ENCODE measurements around the gene FSTL5. TPM values are rescaled to one million over a fixed set of nuclear protein-coding genes. Genes with fewer than 3 reads are reported as not detected.

The FSTL5 gene
- total and polyA plus RNA-seq, 10 of the 15 experiments (the other 5 are each of a cell fraction or from before 2014, with no cell fraction given): 0.04 to 2.4 (median 0.08) TPM; not detected in 4

DNA sequence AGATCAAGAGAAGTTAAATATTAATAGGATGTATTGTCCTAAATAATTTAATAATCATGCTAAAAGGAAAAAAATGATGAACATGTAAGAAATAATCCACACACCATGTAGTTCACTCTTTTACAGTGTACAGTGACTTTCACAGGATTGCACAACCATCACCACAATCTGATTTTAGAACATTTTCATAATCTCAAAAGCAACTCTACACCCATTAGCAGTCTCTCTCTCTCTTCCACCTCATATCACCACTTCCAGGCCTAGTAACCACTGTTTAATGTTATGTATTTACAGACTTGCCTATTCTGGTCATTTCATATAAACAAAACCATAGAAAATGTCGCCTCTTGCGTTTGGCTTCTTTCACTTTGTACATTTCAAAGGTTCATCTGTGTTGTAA lies 153.4 kb downstream of the FSTL5 start (continued):
- TF ChIP-seq, protein P1, sequence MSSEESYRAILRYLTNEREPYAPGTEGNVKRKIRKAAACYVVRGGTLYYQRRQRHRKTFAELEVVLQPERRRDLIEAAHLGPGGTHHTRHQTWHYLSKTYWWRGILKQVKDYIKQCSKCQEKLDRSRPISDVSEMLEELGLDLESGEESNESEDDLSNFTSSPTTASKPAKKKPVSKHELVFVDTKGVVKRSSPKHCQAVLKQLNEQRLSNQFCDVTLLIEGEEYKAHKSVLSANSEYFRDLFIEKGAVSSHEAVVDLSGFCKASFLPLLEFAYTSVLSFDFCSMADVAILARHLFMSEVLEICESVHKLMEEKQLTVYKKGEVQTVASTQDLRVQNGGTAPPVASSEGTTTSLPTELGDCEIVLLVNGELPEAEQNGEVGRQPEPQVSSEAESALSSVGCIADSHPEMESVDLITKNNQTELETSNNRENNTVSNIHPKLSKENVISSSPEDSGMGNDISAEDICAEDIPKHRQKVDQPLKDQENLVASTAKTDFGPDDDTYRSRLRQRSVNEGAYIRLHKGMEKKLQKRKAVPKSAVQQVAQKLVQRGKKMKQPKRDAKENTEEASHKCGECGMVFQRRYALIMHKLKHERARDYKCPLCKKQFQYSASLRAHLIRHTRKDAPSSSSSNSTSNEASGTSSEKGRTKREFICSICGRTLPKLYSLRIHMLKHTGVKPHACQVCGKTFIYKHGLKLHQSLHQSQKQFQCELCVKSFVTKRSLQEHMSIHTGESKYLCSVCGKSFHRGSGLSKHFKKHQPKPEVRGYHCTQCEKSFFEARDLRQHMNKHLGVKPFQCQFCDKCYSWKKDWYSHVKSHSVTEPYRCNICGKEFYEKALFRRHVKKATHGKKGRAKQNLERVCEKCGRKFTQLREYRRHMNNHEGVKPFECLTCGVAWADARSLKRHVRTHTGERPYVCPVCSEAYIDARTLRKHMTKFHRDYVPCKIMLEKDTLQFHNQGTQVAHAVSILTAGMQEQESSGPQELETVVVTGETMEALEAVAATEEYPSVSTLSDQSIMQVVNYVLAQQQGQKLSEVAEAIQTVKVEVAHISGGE (CRISPR knock-in tag; IDR thresholded peaks at IDR 0.05): no peak

DNA sequence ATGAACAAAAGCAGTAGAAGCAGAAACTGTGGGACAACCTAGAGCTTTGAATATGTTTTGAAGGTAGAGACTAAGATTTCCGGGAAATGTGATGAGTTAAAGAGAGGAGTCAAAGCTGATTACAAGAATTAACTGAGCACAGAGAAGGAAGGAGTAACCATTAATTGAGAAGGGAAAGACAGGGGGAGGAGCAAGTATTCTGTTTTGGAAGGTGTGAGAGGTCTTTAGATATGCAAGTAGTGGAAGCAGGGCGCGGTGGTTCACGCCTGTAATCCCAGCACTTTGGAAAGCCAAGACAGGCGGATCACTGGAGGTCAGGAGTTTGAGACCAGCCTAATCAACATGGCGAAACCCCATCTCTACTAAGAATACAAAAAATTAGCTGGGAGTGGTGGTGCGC lies 171.5 kb downstream of the FSTL5 start:
- Histone ChIP-seq H2AFZ (ENCODE audit: control insufficient read depth, low read depth, low read length) (no peak overlapping the region), H3K9me3 (replicated peaks; ENCODE audit: control insufficient read depth, insufficient read depth, low read length) (no peaks in the 10 kb centered on the region), H3K4me2 (ENCODE audit: control insufficient read depth, insufficient read depth) (no peak overlapping the region), H3K27ac (ENCODE audit: control insufficient read depth, insufficient read depth) (no peak overlapping the region), H3K9ac (ENCODE audit: control insufficient read depth, insufficient read depth, low read length) (no peak overlapping the region), H3K27me3 (replicated peaks in 1 of 2; ENCODE audit: control insufficient read depth in 2 of 2, insufficient read depth in 2 of 2, low read length in 1 of 2) (no peaks in the 10 kb centered on the region), H3K4me3 (no peak overlapping the region), H3K4me1 (ENCODE audit: control insufficient read depth, insufficient read depth, low read length) (no peaks in the 10 kb centered on the region), H3K36me3 (ENCODE audit: control insufficient read depth in 2 of 2, insufficient read depth in 2 of 2, low read length in 1 of 2) (no peaks in the 10 kb centered on the region), H3K79me2 (ENCODE audit: control insufficient read depth, insufficient read depth, low read length) (no peaks in the 10 kb centered on the region), H4K20me1 (ENCODE audit: control insufficient read depth, insufficient read depth) (no peaks in the 10 kb centered on the region)
- DNase-seq (ENCODE audit: low read depth, low spot score) (no peak), ATAC-seq (no peak), FAIRE-seq (no peak)
- WGBS (ENCODE audit: insufficient coverage, insufficient replicate concordance, low lambda C conversion rate, missing lambda C conversion rate): 71% methylated on average over 7 of the region's 7 CpGs
- no TSS peak for BruUV-seq (replicated peaks)
- RAD21 ChIA-PET (ENCODE audit: unreplicated experiment): no interaction called here
- CTCF ChIA-PET: no interaction called here
- intact Hi-C loops (cut with micrococcal nuclease; ENCODE audit: unreplicated experiment): no loop called here
- TF ChIP-seq CREM (IDR thresholded peaks at IDR 0.05; ENCODE audit: low read depth) (no peak), JUND (IDR thresholded peaks at IDR 0.05; ENCODE audit: low read depth, low read length) (no peak)
- TF ChIP-seq, protein P2, sequence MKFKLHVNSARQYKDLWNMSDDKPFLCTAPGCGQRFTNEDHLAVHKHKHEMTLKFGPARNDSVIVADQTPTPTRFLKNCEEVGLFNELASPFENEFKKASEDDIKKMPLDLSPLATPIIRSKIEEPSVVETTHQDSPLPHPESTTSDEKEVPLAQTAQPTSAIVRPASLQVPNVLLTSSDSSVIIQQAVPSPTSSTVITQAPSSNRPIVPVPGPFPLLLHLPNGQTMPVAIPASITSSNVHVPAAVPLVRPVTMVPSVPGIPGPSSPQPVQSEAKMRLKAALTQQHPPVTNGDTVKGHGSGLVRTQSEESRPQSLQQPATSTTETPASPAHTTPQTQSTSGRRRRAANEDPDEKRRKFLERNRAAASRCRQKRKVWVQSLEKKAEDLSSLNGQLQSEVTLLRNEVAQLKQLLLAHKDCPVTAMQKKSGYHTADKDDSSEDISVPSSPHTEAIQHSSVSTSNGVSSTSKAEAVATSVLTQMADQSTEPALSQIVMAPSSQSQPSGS (IDR thresholded peaks at IDR 0.05; ENCODE audit: low read length): no peak
- TF ChIP-seq, protein P3, sequence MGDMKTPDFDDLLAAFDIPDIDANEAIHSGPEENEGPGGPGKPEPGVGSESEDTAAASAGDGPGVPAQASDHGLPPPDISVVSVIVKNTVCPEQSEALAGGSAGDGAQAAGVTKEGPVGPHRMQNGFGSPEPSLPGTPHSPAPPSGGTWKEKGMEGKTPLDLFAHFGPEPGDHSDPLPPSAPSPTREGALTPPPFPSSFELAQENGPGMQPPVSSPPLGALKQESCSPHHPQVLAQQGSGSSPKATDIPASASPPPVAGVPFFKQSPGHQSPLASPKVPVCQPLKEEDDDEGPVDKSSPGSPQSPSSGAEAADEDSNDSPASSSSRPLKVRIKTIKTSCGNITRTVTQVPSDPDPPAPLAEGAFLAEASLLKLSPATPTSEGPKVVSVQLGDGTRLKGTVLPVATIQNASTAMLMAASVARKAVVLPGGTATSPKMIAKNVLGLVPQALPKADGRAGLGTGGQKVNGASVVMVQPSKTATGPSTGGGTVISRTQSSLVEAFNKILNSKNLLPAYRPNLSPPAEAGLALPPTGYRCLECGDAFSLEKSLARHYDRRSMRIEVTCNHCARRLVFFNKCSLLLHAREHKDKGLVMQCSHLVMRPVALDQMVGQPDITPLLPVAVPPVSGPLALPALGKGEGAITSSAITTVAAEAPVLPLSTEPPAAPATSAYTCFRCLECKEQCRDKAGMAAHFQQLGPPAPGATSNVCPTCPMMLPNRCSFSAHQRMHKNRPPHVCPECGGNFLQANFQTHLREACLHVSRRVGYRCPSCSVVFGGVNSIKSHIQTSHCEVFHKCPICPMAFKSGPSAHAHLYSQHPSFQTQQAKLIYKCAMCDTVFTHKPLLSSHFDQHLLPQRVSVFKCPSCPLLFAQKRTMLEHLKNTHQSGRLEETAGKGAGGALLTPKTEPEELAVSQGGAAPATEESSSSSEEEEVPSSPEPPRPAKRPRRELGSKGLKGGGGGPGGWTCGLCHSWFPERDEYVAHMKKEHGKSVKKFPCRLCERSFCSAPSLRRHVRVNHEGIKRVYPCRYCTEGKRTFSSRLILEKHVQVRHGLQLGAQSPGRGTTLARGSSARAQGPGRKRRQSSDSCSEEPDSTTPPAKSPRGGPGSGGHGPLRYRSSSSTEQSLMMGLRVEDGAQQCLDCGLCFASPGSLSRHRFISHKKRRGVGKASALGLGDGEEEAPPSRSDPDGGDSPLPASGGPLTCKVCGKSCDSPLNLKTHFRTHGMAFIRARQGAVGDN (IDR thresholded peaks at IDR 0.05): no peak
- POLR2A ChIA-PET: no interaction called here
- SMC1A ChIA-PET (ENCODE audit: uncharacterized antibody, unreplicated experiment): interaction anchor here (0.5 kb wide), 1 partner anchor 811 kb away, joined by 3 read pairs; no protein-coding TSS in a partner anchor
- in situ Hi-C loops (cut with MboI): no loop called here

Data from GM12878 (cell line).